ENCODE results near the gene PSKH1. TPM values are rescaled to one million over a fixed set of nuclear protein-coding genes. Genes with fewer than 3 reads are reported as not detected.
A peak's percentile ranks its signal among the peaks of the same experiment; 100 is the strongest.

PSKH1 gene
- total and polyA plus RNA-seq, 9 of the 15 experiments (the other 6 are each of a cell fraction or from before 2014, with no cell fraction given): 0.96 to 20.9 (median 9.4) TPM

- no TSS peak for BruUV-seq (replicated peaks)
- Histone ChIP-seq H3K27ac (ENCODE audit: extremely low read depth, low read depth, low read length) (peak overlapping the region; percentile 77), H3K9me3 (replicated peaks; ENCODE audit: control insufficient read depth, insufficient read depth, low read depth, low read length) (no peaks in the 10 kb centered on the region), H3K79me2 (ENCODE audit: control insufficient read depth, insufficient read depth, low read length) (peaks cover 87% of the 10 kb centered on the region), H3K9ac (ENCODE audit: insufficient read depth in 1 of 2, low read depth in 2 of 2, low read length in 2 of 2) (peak overlapping the region; percentile 94), H3K27me3 (ENCODE audit: control insufficient read depth in 2 of 2, insufficient read depth in 2 of 2, low read length in 2 of 2) (no peaks in the 10 kb centered on the region), H2AFZ (ENCODE audit: low read depth, low read length) (no peak overlapping the region), H3K4me1 (replicated peaks in 1 of 2; ENCODE audit: control insufficient read depth in 2 of 2, insufficient read depth in 2 of 2, low read length in 2 of 2) (peaks cover 27 to 37% of the 10 kb centered on the region in 2 experiments), H3K36me3 (ENCODE audit: control insufficient read depth, insufficient read depth, low read length) (peaks cover 33% of the 10 kb centered on the region), H3K4me2 (ENCODE audit: insufficient read depth, low read length) (peak overlapping the region; percentile 84), H3K4me3 (peak overlapping the region; percentile 99), H4K20me1 (replicated peaks; ENCODE audit: control insufficient read depth, insufficient read depth, low read length) (no peaks in the 10 kb centered on the region; the same call in 1 of the 2 replicates), H3K9me1 (ENCODE audit: control insufficient read depth, insufficient read depth, low read length) (peaks cover 5% of the 10 kb centered on the region)
- no peak for ATAC-seq
- in situ Hi-C loops (cut with MboI): no loop called here
- 95% methylated on average over 10 of the region's 11 CpGs for whole genome bisulfite sequencing (ENCODE audit: insufficient coverage, low coverage, missing lambda C conversion rate)
- FAIRE-seq: no peak
- no peak for DNase-seq (ENCODE audit: extremely low read depth in 1 of 4, low spot score in 3 of 4)
- intact Hi-C loops (cut with micrococcal nuclease): no loop called here
- POLR2A ChIA-PET: interaction anchor here (0.6 to 2.2 kb wide), 5 partner anchors 9 to 286 kb away, joined by 3 to 10 read pairs (median 3); partner anchors contain the start of gene CTCF
- CTCF ChIA-PET (ENCODE audit: low intra/inter-chr PET ratio): no interaction called here
- no peak for TF ChIP-seq THAP12 (CRISPR knock-in tag; IDR thresholded peaks at IDR 0.05)
- TF ChIP-seq HDAC3 (IDR thresholded peaks at IDR 0.05; ENCODE audit: borderline replicate concordance, partially characterized antibody): no peak
- TF ChIP-seq ZNF644 (tag; IDR thresholded peaks at IDR 0.05; ENCODE audit: low read depth): no peak
- TF ChIP-seq DMBX1 (CRISPR knock-in tag; IDR thresholded peaks at IDR 0.05; ENCODE audit: borderline replicate concordance): no peak
- no peak for TF ChIP-seq SMC3 (conservative IDR thresholded peaks at IDR 0.05; ENCODE audit: insufficient read depth, low read depth, low read length)
- no peak for TF ChIP-seq BDP1 (IDR thresholded peaks at IDR 0.05; ENCODE audit: insufficient read depth, insufficient read length)
- no peak for TF ChIP-seq HIVEP1 (CRISPR knock-in tag; IDR thresholded peaks at IDR 0.05)
- TF ChIP-seq KLF1 (tag; IDR thresholded peaks at IDR 0.05): no peak
- TF ChIP-seq DACH1 (IDR thresholded peaks at IDR 0.05; ENCODE audit: partially characterized antibody): no peak
- TF ChIP-seq POLR2B (IDR thresholded peaks at IDR 0.05; ENCODE audit: low read depth, partially characterized antibody): no peak
- TF ChIP-seq GATAD2B (IDR thresholded peaks at IDR 0.05; ENCODE audit: borderline replicate concordance): no peak
- no peak for TF ChIP-seq ZNF23 (CRISPR knock-in tag; IDR thresholded peaks at IDR 0.05)
Measured at GRCh38 chr16:67848118-67848517, 44.9 kb upstream of the PSKH1 start.
